Liver (tissue), 9 donors: ENCODE measurements around the gene BRD9. TPM values are rescaled to one million over a fixed set of nuclear protein-coding genes. Genes with fewer than 3 reads are reported as not detected.

Experiments used
- DNase-seq: peaks from one replicate; pipeline ENCODE4 v3.0.0-alpha.2; 2017; ENCODE audit warnings: low spot score
- H3K27ac ChIP-seq, 2 donors: one replicate each; pipeline ENCODE4 v1.7.0; 2013; ENCODE audit warnings: inconsistent platforms in 2 of 2, low read length in 2 of 2, control low read depth in 1 of 2, low read depth in 1 of 2, mild to moderate bottlenecking in 1 of 2
- H3K27me3 ChIP-seq, 4 donors: one replicate each; pipeline versions ENCODE4 v1.6.1 to v1.7.0; 2013; ENCODE audit warnings: low read length in 3 of 4, inconsistent platforms in 1 of 4, mild to moderate bottlenecking in 1 of 4, moderate library complexity in 1 of 4; ENCODE audit not compliant: control insufficient read depth in 4 of 4, insufficient read depth in 4 of 4
- H3K36me3 ChIP-seq, 4 donors: one replicate each; pipeline versions ENCODE4 v1.6.1 to v1.7.0; 2013; ENCODE audit warnings: low read length in 3 of 4, mild to moderate bottlenecking in 3 of 4, low read depth in 1 of 4, moderate library complexity in 1 of 4; ENCODE audit not compliant: control insufficient read depth in 4 of 4, insufficient read depth in 3 of 4
- H3K4me1 ChIP-seq, 4 donors: one replicate each; pipeline versions ENCODE4 v1.6.1 to v1.7.0; 2013; ENCODE audit warnings: low read length in 3 of 4, mild to moderate bottlenecking in 3 of 4, moderate library complexity in 1 of 4; ENCODE audit not compliant: control insufficient read depth in 4 of 4, insufficient read depth in 4 of 4
- H3K4me3 ChIP-seq, 3 donors: one replicate each; pipeline versions ENCODE4 v1.6.1 to v1.7.0; 2013; ENCODE audit warnings: low read length in 3 of 3, control low read depth in 1 of 3, low read depth in 1 of 3, mild to moderate bottlenecking in 1 of 3
- H3K9ac ChIP-seq, 2 donors: one replicate each; pipeline ENCODE4 v1.7.0; 2013; ENCODE audit warnings: low read length in 2 of 2, mild to moderate bottlenecking in 2 of 2, moderate library complexity in 2 of 2, control low read depth in 1 of 2, low read depth in 1 of 2
- H3K9me3 ChIP-seq, 4 donors: one replicate each; pipeline versions ENCODE4 v1.6.1 to v1.7.0; 2013; ENCODE audit warnings: low read length in 3 of 4; ENCODE audit not compliant: control insufficient read depth in 4 of 4
- EGR1 ChIP-seq, 2 donors: IDR thresholded peaks; 2 replicates each; pipeline ENCODE4 v1.6.1; 2016 to 2018; ENCODE audit warnings: antibody characterized with exemption in 2 of 2, low read depth in 2 of 2
- FOXA2 ChIP-seq: IDR thresholded peaks from 2 replicates; pipeline ENCODE4 v1.6.1; 2016; ENCODE audit warnings: antibody characterized with exemption
- HNF4A ChIP-seq, 2 donors: conservative IDR thresholded peaks; 2 replicates each; pipeline ENCODE4 v1.6.1; 2016; ENCODE audit warnings: antibody characterized with exemption in 2 of 2, mild to moderate bottlenecking in 2 of 2
- HNF4G ChIP-seq: IDR thresholded peaks from 2 replicates; pipeline ENCODE4 v1.6.1; 2016; ENCODE audit warnings: antibody characterized with exemption
- NR2F2 ChIP-seq: IDR thresholded peaks from 2 replicates; pipeline ENCODE4 v1.6.1; 2016; ENCODE audit warnings: antibody characterized with exemption
- RXRA ChIP-seq, 2 donors: IDR thresholded peaks; 2 replicates each; pipeline ENCODE4 v1.6.1; 2017 to 2018; ENCODE audit warnings: antibody characterized with exemption in 2 of 2, mild to moderate bottlenecking in 1 of 2
- SP1 ChIP-seq: IDR thresholded peaks from 2 replicates; pipeline ENCODE4 v1.6.1; 2018; ENCODE audit warnings: antibody characterized with exemption, mild to moderate bottlenecking
- YY1 ChIP-seq: IDR thresholded peaks from 2 replicates; pipeline ENCODE4 v1.6.1; 2016; ENCODE audit warnings: antibody characterized with exemption, mild to moderate bottlenecking
- WGBS: extraction: QIAGEN DNeasy Blood & Tissue Kit; methylation state at CpG from one replicate; pipeline ENCODE4 v1.1.7; 2013; 5-methylcytosine and 5-hydroxymethylcytosine counted together
- polyA plus RNA-seq, 2 donors: library from polyadenylated mRNA; stranded (reverse) in 1 of 2; unstranded in 1 of 2; fragments of 200-250 nt in 1 of 2; fragments of >200 nt in 1 of 2; fragmentation: Nextera tagmentation in 1 of 2; extraction: Ambion mirVana in 1 of 2; gene quantifications; one replicate each; pipeline versions ENCODE4 v1.2.1 to v1.2.3, GENCODE V29; 2013 to 2015
- total RNA-seq, 2 donors: library from RNA; depleted of rRNA; stranded (reverse); fragments of >200 nt; gene quantifications; one replicate each; pipeline ENCODE4 v1.2.3, GENCODE V29; 2014
- TF ChIP-seq, protein P1 (sequence below): IDR thresholded peaks from 2 replicates; pipeline ENCODE4 v1.6.1; 2016; ENCODE audit warnings: antibody characterized with exemption
- TF ChIP-seq, protein P2 (sequence below): IDR thresholded peaks from 2 replicates; pipeline ENCODE4 v1.6.1; 2016; ENCODE audit warnings: antibody characterized with exemption, mild to moderate bottlenecking
- TF ChIP-seq, protein P3 (sequence below): fragments of 150-350 bp; IDR thresholded peaks from 2 replicates; pipeline ENCODE4 v1.5.1; 2017; ENCODE audit warnings: improper control_type of control experiment, low read depth, low read length; ENCODE audit not compliant: missing input control
- TF ChIP-seq, protein P4 (sequence below): IDR thresholded peaks from 2 replicates; pipeline ENCODE4 v1.6.1; 2016; ENCODE audit warnings: antibody characterized with exemption
- donor health status: healthy.
- donor health status: healthy.
- donor health status: healthy.
- donor health status: healthy.
- donor health status: healthy.

Gene BRD9
- total and polyA plus RNA-seq, 4 donors: 7.0 to 17.7 (median 9.5) TPM

DNA sequence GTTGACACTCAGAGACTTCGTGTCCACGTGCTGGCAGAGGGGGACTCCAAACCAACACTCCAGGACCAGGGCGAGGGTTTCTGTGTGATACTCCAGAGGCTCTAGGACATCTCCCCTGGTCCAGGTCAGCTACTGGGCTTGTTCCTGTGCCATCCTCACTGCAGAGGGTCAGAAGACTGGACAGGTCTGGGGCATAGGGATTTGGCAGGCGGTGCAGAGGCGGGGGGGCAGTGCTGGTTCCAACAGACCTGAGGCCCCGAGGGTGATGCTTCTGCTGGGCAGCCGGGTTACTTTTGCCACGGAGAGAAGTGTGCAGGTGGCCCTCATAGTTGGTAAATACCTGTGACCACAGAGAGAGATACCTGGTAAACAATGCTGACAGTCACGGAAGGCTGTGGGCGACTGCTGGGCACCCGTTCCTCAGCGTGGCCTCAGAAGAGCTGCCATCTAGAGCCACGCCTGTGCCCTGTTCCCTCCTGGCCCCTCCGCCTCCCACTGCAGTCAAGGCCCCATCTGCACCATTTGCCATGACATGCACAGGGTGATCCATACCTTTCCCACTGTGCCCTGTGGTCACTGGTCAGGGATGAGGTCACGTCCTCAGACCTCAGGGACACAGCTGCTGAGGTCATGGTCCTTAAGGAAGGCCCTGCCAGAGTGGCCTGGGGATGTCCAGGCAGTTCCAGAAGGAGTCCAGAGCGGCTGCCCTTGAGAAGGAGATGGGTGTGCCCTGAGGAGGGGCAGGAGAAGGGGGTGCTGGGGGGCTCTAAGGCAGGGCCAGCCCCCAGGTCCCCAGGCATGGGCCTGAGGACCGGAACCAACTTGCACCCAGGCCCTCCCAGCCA, 30.1 kb upstream of the BRD9 start:
- H3K4me1 ChIP-seq: peaks cover 2 to 11% (median 8%) of the 10 kb centered on the region in 4 donors
- no peaks in the 10 kb centered on the region for H3K27me3 ChIP-seq
- H3K27ac ChIP-seq: no peak overlapping the region
- no peak overlapping the region for H3K9ac ChIP-seq
- no peak for DNase-seq
- WGBS: 92% methylated on average over 17 of the region's 17 CpGs
- TF ChIP-seq EGR1 (IDR thresholded peaks at IDR 0.05; ENCODE audit: low read depth in 2 of 2) (no peak), YY1 (no peak), NR2F2 (no peak), FOXA2 (no peak), SP1 (no peak), RXRA (IDR thresholded peaks at IDR 0.05) (no peak), HNF4G (no peak)
- TF ChIP-seq, protein P1, sequence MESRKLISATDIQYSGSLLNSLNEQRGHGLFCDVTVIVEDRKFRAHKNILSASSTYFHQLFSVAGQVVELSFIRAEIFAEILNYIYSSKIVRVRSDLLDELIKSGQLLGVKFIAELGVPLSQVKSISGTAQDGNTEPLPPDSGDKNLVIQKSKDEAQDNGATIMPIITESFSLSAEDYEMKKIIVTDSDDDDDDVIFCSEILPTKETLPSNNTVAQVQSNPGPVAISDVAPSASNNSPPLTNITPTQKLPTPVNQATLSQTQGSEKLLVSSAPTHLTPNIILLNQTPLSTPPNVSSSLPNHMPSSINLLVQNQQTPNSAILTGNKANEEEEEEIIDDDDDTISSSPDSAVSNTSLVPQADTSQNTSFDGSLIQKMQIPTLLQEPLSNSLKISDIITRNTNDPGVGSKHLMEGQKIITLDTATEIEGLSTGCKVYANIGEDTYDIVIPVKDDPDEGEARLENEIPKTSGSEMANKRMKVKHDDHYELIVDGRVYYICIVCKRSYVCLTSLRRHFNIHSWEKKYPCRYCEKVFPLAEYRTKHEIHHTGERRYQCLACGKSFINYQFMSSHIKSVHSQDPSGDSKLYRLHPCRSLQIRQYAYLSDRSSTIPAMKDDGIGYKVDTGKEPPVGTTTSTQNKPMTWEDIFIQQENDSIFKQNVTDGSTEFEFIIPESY: no peak
- TF ChIP-seq, protein P2, sequence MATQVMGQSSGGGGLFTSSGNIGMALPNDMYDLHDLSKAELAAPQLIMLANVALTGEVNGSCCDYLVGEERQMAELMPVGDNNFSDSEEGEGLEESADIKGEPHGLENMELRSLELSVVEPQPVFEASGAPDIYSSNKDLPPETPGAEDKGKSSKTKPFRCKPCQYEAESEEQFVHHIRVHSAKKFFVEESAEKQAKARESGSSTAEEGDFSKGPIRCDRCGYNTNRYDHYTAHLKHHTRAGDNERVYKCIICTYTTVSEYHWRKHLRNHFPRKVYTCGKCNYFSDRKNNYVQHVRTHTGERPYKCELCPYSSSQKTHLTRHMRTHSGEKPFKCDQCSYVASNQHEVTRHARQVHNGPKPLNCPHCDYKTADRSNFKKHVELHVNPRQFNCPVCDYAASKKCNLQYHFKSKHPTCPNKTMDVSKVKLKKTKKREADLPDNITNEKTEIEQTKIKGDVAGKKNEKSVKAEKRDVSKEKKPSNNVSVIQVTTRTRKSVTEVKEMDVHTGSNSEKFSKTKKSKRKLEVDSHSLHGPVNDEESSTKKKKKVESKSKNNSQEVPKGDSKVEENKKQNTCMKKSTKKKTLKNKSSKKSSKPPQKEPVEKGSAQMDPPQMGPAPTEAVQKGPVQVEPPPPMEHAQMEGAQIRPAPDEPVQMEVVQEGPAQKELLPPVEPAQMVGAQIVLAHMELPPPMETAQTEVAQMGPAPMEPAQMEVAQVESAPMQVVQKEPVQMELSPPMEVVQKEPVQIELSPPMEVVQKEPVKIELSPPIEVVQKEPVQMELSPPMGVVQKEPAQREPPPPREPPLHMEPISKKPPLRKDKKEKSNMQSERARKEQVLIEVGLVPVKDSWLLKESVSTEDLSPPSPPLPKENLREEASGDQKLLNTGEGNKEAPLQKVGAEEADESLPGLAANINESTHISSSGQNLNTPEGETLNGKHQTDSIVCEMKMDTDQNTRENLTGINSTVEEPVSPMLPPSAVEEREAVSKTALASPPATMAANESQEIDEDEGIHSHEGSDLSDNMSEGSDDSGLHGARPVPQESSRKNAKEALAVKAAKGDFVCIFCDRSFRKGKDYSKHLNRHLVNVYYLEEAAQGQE: no peak
- TF ChIP-seq, protein P3, sequence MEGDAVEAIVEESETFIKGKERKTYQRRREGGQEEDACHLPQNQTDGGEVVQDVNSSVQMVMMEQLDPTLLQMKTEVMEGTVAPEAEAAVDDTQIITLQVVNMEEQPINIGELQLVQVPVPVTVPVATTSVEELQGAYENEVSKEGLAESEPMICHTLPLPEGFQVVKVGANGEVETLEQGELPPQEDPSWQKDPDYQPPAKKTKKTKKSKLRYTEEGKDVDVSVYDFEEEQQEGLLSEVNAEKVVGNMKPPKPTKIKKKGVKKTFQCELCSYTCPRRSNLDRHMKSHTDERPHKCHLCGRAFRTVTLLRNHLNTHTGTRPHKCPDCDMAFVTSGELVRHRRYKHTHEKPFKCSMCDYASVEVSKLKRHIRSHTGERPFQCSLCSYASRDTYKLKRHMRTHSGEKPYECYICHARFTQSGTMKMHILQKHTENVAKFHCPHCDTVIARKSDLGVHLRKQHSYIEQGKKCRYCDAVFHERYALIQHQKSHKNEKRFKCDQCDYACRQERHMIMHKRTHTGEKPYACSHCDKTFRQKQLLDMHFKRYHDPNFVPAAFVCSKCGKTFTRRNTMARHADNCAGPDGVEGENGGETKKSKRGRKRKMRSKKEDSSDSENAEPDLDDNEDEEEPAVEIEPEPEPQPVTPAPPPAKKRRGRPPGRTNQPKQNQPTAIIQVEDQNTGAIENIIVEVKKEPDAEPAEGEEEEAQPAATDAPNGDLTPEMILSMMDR: no peak
- TF ChIP-seq, protein P4, sequence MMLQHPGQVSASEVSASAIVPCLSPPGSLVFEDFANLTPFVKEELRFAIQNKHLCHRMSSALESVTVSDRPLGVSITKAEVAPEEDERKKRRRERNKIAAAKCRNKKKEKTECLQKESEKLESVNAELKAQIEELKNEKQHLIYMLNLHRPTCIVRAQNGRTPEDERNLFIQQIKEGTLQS: no peak
- no peak overlapping the region for H3K4me3 ChIP-seq
- no peaks in the 10 kb centered on the region for H3K9me3 ChIP-seq
- H3K36me3 ChIP-seq: no peaks in the 10 kb centered on the region

DNA sequence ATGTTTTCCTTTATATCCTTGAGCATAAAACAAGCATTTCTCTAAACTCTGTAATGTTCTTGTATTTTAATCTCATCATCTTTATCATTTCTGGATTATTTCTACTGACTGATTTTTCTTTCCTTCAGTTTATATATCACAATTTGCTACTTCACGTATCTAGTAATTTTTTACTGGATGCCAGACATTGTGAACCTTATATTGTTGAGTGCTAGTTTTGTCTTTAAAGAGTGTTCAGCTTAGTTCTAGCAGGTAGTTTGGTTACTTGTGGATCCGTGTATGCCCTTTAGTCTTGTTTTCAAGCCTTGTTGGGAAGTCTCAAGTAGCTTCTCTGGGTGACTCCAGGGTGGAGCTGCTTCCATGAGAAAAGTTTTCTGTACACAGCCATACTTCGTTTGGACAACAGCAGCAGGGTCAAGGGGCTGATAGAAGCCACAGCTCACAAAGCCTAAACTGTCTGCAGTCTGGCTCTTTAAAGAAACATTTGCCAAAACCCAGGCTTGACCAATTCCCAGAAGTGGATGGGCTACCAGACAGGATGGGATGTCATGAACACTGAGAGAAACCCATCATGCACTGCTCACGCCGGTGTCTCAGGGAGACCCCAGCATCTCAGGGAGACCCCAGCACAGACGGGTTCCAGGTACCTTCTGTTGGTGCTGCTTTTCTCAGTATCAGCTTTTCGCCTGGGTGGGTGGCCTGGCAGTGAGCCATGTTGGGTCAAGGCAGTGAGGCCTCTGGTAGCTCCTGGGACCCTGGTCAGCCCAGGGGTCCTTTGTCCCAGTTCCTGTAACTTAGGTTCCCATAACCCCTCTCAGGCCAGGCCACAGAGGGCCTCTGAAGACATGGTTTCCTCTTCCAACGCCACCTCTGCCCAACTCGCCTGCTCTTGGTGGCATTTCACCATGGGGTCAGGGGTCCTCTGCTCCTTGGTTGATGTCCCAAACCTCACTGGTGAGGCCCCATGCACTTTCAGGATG, 29.1 kb upstream of the BRD9 start:
- TF ChIP-seq, protein P1: no peak
- TF ChIP-seq, protein P2: no peak
- no peak for TF ChIP-seq EGR1 (IDR thresholded peaks at IDR 0.05; ENCODE audit: low read depth in 2 of 2)
- TF ChIP-seq HNF4A (conservative IDR thresholded peaks at IDR 0.05): no peak
- no peak for TF ChIP-seq NR2F2
- H3K27me3 ChIP-seq: no peaks in the 10 kb centered on the region
- H3K4me3 ChIP-seq: no peak overlapping the region
- DNase-seq: no peak
- peaks cover 2 to 6% (median 3%) of the 10 kb centered on the region in 4 donors for H3K4me1 ChIP-seq
- H3K9ac ChIP-seq: no peak overlapping the region
- WGBS: 93% methylated on average over 9 of the region's 9 CpGs
- no peak overlapping the region for H3K27ac ChIP-seq
- no peaks in the 10 kb centered on the region for H3K9me3 ChIP-seq
- H3K36me3 ChIP-seq: no peaks in the 10 kb centered on the region
